ENCODE data around the gene GPR55.

GRCh38 chr2:230896346-230897115, 28.5 kb downstream of the GPR55 start:
- TF ChIP-seq POLR2A (IDR thresholded peaks at IDR 0.05; ENCODE audit: borderline replicate concordance, extremely low read depth, insufficient read depth, insufficient read length) (no peak), POLR2AphosphoS5 (IDR thresholded peaks at IDR 0.05; ENCODE audit: low read depth, low read length) (no peak), CBX3 (IDR thresholded peaks at IDR 0.05; ENCODE audit: low read depth) (no peak), MAX (IDR thresholded peaks at IDR 0.05) (no peak), CEBPB (IDR thresholded peaks at IDR 0.05; ENCODE audit: low read depth) (no peak), ZNF274 (IDR thresholded peaks at IDR 0.05; ENCODE audit: low read depth, low read length) (no peak)
- TF ChIP-seq, protein P1, sequence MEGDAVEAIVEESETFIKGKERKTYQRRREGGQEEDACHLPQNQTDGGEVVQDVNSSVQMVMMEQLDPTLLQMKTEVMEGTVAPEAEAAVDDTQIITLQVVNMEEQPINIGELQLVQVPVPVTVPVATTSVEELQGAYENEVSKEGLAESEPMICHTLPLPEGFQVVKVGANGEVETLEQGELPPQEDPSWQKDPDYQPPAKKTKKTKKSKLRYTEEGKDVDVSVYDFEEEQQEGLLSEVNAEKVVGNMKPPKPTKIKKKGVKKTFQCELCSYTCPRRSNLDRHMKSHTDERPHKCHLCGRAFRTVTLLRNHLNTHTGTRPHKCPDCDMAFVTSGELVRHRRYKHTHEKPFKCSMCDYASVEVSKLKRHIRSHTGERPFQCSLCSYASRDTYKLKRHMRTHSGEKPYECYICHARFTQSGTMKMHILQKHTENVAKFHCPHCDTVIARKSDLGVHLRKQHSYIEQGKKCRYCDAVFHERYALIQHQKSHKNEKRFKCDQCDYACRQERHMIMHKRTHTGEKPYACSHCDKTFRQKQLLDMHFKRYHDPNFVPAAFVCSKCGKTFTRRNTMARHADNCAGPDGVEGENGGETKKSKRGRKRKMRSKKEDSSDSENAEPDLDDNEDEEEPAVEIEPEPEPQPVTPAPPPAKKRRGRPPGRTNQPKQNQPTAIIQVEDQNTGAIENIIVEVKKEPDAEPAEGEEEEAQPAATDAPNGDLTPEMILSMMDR (IDR thresholded peaks at IDR 0.05 in 2 of 3, conservative IDR thresholded peaks at IDR 0.05 in 1 of 3; ENCODE audit: borderline replicate concordance in 1 of 3, insufficient read depth in 1 of 3, low read depth in 2 of 3, low read length in 2 of 3) = no peak

Data from HCT116 (cell line).